HL-60/S4 treated with retinoic acid at 250 ng/mL for 4 days and 3 days (cell line): ENCODE data around the gene KCNK5.

Source experiments
- in situ Hi-C: fragments of 300-500 bp; cut with MboI; formaldehyde crosslinking; loops from 2 replicates; pipeline ENCODE4 v1.7.0; 2022; ENCODE audit warnings: low sequenced_read_pairs

KCNK5 gene

DNA sequence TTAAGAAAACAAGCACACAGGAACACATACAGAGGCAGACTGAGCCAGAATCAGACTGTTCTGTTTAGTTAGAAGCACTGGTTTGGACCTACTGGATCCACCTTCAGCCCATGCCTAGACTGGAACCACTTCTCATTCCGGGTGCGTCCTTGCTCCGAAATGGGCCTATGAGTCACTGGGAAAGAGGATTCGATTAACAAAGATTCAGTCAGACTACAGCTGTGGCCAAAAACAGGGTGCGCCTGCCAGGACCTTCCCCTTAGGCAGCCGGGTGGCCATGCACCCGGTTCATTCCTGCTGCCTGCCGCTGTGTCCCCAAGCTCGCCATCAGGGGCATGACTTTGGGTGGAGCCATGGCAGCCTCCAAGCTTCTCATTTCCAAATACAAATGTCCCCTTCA, 14.5 kb upstream of the KCNK5 start:
- in situ Hi-C loops: no loop called here

DNA sequence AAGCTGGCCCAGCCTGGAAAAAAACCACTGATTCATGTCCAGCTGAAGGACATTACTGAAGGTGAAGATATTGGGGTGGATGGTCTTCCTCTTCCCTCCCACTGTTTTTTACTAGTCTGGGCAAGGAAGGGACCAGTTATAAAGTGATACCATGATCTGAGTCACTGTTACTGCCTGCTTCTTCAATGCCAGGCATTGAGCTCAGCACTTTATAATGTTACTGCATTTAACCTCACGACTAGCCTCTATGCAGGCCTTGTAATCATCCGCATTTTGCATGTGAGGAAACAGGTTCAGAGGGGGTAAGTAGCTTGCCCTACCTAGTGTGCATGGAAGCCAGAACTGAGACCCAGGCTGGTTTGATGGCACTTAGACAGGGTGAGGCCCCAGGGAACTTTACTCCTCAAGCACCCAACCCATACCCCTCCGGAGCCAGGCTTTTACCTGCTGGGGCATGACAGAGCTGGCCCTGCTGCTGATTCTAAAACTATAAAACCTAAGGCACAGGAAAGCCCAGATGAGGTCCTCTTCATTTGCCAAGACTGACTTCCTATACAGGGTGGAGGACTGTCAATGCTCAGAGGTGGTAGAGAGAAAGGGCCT, 11.0 kb upstream of the KCNK5 start:
- in situ Hi-C loops: no loop called here

DNA sequence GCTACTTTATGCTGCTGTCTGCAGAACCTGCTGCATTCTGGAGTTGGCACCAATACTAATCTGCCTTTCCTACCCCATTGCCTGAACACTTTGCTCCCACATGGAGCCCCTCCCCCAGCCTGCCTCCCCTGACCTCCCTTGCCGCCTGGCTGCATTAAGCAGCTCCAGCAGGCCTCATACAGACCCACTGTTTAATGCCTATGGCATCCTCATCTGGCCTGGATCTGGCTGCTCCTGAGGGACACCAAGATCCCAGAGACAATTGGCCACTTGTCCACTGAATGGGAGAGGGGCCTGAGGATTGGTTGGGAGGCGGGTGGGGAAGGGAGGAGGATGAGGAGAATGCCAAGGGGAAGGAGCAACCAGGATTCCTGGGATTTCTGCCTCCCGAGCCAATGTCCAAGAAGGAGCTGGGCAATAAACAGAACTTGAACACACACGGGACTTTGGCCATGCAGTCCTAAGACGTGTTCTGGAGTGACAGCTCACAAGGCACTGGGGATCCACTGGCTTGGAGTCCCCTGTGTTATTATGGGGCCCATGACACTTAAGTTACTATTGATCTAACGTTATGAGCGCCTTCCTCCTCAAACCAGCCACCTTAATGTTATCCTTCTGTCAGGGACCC, 10.4 kb upstream of the KCNK5 start:
- in situ Hi-C loops: no loop called here

DNA sequence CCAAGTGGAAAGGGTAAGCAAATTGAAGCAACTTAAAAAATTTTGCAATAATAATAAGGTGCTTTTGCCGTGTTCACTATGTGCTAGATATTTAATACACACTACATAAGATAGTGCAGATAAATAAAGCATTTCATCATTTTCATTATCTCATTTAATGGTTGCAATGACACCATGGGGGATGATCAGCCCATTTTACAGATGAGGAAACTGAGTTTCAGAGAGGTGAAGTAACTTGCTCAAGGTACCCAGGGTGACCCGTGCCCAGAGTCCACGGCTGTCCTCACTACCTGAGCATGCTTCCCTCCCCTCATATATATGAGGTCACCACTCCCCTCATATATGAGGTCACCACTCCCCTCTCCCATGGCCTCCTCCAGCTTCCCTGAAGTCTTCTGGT, 7.5 kb upstream of the KCNK5 start:
- in situ Hi-C loops: no loop called here

DNA sequence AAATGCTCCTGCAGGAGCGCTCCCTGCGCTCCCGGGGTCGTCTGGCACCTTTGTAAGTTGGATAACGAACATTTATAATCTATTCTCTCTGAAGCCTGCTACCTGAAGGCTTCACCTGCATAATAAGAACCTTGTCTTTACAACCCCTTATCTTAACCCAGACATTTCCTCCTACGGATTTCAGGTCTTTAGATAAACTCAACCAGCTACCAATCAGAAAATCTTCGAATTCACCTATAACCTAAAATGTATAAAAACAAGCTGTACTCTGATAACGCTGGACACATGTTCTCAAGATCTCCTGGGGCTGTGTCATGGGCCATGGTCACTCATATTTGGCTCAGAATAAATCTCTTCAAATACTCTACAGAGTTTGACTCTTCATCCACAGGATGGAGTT, 4.1 kb upstream of the KCNK5 start:
- in situ Hi-C loops: no loop called here

DNA sequence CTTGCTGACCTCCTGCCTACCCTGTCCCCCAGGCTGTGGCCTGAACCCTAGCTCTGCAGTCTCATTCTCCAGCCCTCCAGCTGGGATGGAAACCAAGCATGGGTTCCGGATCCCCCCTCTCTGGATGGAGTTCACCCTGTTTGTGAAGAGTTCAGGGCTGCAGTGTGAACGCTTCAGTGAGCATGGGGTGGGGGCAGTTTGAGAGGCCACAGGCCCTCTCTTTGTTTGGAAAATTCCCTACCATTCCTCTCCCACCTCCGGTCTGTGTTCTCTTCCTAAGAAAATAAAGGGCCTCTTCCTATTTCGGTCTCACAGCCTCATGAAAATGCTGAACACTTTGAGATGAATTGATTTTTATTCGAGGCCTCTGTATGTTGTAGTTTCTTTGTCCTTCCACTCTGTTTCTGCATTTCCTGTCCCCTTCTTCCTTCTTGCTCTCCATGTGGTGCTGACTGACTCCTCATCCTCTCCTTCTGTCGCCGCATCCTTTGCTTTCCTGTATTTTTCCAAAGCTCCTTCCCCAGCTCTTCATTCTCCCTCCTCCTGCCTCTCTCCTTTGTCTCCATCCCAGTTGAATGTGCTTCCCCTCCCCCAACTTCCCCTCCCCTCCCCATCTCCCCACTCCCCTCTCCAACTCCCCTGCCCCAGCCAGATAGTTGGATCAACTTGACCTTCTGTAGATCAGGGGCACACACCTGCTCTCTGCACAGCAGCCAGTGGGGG, 2.4 kb upstream of the KCNK5 start:
- in situ Hi-C loops: no loop called here

DNA sequence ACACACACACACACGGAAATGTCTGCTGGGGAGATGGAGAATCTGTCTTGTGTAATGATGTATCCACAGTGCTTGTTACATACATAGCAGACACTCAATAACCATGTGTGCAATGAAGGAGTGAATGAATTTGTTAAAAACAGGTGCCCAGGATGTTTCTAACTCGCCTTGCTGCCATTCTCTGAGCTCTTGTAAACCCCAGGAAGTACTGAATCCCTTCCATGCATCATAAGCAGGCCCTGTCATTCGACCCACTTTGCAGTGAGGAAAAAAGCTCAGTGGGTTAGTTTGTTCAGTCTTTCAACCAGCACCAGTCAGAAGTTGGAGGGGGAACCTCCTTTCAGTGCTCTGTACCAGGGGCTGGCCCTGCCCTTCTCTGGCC, 1.4 kb upstream of the KCNK5 start:
- in situ Hi-C loops: no loop called here

DNA sequence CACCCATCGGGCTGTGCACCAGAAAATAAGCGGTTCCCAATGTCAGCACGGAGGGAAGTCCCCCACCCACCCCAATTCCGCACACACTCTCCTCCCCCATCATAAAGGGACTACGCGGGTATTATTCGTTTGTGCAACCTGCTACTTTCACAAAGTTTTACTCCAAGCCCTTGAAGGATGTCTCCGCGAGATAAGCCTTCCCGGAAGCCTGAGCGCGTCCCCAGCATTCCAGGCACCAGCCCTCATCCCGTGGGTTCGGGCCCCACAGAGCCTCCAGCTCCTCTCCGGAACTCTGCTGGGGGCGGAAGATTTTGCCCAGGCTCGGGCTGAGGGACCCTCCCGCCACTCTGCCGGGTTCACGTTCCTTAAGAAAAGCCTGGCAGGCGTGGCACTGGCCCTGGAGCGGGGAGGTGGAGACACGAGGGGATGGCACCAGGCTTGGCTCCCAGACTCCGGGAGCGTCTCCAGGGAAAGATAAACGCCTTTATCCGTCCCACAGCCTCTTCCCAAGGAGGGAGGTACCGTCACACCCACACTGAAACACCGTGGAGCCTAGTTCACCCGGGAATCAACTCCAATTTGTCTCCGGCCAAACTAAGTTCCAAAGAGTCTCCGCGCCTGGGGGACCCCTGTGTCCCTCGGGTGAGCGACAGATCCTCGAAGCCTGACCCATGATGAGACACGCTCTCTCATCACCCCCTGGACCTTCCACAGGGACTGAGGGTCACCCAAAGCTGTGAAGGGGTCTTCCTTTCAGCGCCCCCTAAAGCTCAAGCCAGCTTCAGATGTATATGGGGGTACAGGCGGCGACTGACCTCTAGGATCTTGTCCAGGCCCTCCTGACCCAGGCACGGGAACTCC, 934 bp downstream of the KCNK5 start:
- in situ Hi-C loops: no loop called here

DNA sequence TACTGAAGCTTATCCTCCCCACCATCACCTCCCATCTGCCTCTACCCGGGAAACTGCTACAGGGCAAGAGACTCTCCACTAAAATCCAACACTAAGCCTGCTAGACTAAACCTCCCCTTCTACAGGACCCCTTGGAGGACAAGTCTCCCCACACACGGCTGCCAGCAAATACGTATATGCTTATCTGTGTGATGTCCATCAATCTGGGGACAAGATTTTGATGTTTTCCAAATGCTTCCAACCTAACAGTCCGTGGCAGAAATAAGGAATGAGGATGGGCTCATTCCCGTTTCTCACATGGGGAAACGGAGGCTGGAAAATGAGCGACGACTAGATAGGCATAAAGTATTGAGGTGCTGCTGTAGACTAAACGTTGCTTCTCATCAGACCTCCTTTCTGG, 1.8 kb downstream of the KCNK5 start:
- in situ Hi-C loops: no loop called here

DNA sequence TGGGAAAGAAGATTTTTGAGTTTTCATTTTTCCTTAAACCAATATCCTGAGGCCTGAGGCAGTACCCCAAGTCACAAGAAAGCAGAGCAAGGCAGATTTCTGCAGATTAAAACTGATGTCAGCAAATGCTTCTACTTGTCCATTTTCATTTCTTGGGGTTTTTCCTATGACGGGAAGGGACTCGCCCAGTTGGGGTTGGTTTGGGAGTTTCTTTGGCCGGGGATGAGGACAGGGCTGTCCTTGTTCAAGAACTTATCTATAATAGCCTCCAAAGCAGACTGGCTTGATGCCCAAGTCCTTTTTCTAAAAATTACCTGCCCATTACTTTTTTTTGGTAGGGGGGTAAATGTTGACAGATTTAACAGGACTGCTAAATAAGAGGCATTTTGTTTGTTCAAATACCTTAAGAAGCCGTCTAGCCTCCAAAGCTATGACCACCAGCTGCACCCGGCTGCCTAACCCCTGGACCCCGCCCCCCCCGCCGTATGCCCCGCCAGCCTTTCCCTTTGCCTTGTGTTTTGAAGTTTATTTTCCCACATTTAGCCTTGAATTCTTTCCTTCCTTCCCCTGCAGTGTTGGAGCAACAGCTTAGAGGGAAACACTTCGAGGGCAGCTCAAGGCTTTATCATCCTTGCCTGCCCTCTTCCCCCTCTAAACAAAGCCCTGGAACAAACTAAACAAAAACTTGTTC, 2.5 kb downstream of the KCNK5 start:
- in situ Hi-C loops: no loop called here

DNA sequence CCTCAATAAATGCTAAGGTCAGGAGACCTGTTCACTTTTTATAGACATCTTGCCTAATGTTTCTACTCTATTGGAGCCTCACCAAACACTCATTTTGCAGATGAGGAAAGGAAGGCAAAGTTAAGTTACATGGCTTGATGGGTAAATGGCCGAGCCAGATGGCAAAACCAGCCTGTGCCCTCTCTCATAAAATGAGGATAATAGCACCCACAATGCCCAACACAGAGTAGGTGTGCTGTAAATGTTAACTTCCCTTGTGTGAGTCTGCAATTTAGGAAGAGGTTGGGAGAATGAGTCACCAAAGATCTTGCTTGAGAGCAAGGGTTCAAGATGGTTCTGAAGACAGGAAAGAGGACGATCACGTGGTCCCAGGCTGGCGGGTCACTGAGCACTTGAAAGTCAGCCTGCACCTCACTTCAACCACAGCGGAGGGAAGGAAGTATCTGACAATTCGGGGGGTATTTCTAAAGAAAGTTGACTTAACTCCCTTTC, 3.3 kb downstream of the KCNK5 start:
- in situ Hi-C loops: no loop called here

DNA sequence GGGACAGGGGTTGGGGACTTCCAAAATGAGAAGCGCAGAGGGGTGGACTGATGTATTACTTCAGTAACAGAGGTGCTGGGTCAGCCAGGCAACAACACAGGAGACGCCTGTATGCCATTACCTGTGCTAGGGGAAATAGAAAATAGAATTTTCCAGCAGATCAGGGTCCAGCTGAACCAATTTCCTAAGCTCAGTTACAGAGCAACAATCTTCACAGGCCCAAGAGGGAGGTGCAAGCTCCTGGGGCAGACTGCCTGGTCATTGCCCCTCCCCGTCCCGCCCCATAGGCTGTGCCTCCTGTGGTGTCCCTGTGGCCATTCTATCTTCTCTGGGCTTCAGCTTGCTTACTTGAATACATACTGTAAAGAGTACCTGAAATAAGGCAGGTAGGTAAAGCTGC, 3.7 kb downstream of the KCNK5 start:
- in situ Hi-C loops: no loop called here

DNA sequence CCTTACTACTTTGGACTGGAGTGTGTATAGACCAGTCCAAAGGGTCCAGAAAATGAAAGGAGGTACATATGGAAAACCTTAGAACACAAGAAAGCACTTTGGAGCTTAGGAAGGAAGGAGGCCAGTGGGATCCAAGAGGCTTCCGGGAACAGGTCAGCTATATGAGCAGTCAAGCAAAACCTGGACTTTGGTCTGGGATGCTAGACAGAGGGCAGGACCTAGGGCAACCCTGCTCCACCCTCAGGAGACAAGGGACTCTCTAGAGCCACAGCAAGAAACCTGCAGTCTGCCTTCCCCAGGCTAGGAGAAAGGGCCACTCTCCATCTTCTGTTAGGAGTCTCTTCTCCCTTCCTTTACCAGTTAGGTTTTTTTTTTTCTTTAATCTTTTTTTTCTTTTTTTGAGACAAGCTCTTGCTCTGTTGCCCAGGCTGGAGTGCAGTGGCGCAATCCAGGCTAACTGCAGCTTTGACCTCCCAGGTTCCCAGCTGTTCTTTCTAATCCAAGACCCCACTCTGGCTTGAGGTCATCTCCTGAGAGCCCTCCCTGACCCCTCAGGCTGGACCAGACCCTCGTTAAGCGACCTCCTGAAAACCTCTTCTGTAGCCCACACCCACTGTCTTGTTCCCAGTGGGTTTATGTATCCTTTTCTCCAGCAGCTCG, 4.6 kb downstream of the KCNK5 start:
- in situ Hi-C loops: no loop called here

DNA sequence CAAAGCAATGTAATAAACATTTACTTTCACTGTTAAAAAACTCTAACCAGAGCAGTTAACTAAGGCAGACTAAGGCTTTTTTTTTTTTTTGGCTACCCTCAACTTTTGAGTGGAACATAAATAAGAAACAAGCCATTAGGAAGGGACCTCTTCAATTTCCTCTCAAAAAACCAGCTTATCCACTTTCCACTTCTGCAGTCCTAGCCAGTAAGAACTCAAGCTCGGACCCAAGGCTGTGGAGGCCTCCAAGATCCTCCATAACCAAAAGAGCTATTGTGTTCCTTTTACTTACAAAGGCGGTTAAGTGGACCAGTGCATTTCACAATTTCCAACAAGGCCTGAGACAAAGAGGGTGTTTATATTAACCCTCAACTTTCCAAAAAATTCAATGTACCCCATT, 5.3 kb downstream of the KCNK5 start:
- in situ Hi-C loops: no loop called here

DNA sequence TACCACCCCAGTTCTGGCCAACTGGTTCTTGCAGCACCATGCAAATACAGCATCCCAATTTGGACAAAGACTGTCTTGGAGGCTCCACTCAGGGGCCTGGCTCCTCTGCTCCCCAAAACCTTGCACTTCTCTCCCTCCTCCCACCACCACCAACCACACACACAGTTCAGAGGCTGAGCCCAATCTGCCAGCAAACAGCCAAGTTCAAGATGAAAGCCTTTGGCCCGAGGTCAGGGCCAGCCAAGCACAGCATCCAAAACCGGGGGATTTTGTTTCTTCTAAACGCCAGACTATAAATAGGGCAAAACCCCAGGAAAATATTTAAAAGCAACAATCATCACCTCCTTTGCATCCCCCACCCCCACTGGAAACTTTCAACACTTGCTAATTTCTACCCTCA, 5.7 kb downstream of the KCNK5 start:
- in situ Hi-C loops: no loop called here

DNA sequence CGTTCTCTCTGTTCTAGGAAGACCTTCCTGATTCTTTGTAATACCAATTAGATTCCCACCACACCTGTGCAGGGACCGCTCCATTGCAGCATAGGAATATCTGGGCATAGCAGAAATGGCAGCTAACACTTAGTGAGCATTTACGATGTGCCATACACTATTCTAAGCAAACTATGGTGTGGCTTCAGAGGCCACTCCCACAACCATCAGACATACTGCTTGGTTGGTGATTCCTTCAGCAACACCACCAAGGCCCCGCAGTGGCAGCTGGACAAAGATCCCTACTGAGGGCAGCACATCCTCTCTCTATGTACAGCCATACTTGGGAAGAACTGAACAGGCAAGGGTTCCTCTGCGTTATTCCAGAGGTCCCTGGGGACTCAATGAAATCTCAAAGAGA, 6.2 kb downstream of the KCNK5 start:
- in situ Hi-C loops: no loop called here

DNA sequence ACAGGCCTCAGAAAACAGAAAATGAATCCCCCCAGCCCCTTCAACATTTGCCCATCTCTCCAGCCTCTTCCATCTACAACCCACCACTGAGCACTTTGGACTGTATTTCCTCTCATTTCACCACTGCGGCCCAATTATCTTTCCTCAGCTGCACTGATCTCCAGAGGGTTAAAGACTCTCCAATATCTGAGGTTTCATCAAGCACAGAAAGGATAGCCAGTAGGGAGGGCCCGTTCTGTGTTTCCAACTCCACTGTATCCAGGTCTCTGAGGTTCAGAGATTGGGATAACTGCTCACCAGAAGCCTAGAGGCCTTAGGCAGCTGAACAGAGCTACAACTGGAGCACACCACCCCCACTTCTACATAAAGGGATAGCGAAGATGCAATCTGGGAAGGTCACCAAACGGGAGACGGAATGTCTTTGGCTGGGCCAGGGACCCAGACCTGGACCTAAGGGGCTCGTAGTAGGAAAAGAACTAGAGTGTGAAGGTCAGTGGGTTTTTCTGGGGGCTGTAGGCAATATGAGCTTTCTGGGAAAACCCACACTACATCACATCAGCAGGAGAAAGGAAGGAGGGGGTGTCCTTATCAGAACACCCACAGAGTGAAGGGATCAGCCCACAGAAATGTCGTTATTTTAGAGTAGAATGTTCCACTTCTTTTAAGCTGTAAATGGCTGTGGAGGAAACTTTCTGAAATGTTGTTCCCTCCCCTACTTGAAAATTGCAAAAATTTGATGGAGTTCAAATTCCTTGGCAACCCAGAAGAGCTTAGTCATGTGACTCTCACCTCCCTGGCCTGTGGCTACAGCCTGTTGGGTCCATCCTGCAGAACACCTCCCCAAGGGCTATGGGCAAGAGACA, 7.3 kb downstream of the KCNK5 start:
- in situ Hi-C loops: no loop called here

DNA sequence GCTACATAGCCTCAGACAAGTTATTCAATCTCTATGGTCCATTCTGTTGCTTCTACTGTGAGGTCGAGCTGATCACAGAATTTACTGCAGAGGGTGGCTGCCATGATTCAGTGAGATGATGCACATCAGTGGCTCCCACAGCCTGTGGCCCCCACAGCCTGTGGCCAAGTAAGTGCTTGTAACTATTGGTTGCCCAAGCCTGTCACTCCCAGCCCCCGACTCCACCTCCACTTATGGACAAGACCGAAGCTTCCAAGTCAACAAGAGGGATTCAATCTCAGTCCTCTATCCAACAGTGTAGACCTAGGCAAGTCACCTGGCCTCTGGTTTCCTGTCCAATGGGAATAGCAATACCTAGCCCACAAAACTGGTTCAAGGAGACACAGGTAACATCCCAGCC, 8.2 kb downstream of the KCNK5 start:
- in situ Hi-C loops: no loop called here

DNA sequence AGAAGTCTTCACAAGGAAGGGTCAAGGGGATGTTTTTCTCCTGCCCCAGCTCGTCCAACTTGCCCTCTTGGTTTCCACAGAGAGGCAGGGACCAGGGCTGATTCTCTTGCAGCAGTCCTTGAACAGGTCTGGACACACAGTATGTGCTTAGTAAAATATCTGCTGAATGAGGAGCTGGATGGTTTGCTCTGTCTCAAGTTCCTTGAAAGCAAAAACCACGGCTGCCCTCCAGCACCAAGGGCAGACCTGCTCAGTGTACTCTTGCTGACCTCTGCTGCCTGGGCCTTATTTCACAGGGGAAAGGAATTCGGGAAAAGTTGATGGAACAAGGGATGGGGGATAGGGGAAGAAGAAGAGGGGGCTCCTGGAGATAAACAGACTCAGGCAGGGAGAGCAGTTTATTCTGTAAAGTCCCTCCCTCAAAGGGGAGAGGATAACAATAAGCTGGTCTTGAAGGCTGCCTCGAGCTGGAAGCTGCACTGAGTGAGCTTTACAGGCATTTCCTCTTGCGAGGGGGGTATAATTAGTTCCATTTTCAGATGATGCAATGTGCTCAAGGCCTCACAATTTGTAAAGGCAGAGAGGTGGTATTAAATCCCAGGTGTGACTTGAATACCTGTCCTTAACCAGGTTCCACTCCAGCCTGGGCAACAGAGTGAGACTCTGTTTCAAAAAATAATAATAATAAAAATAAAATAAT, 10.3 kb downstream of the KCNK5 start:
- in situ Hi-C loops: no loop called here
